HG03442 (cell line): ENCODE data around the gene H6PD.

Source experiments
- ATAC-seq: cut with Tn5 transposase; IDR thresholded peaks from one replicate; pipeline ENCODE4 v1.9.1; 2021; ENCODE audit warnings: mild to moderate bottlenecking, moderate library complexity; ENCODE audit not compliant: unreplicated experiment

H6PD gene

DNA sequence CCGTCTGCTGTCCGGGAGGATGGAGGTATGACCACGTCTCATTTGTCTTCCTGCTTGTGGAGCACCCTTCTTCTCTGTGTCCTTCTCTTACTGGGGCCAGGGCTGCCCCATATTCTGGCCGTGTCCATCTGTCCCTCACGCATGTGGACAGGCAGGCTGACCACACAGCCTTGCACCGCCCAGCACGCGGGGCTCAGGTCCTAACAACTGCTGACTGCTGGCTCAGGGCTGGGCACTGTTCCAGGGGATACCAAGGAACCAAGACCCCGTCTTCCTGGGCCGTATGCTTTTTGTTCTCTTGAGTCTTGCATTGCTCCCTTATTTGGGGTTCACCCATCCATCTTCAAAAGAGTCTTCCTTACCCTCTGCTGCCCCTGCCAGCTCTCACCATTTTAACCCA lies 40.6 kb downstream of the H6PD start:
- ATAC-seq = peak; percentile 6

DNA sequence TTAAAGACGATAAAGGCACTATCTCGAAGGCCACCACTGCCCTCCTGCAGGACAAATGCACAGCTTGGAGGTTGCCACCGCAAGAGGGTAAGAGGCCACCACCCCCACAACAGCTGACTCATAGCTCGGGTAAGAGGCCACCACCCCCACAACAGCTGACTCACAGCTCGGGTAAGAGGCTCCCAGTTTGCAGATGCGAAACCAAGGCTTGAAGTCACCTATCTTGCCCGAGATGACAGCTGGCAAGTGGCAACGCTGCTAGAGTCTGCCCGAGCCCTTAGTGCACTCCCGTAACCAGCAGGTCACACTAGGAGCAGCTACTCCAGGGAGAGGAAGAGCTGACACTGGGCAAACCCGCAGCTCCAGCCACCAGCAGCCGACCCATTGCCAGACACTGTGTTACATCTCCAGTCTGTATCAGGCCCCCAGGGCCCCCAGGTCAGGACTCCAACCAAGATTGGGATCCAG lies 41.0 kb downstream of the H6PD start:
- peak; percentile 74 for ATAC-seq

DNA sequence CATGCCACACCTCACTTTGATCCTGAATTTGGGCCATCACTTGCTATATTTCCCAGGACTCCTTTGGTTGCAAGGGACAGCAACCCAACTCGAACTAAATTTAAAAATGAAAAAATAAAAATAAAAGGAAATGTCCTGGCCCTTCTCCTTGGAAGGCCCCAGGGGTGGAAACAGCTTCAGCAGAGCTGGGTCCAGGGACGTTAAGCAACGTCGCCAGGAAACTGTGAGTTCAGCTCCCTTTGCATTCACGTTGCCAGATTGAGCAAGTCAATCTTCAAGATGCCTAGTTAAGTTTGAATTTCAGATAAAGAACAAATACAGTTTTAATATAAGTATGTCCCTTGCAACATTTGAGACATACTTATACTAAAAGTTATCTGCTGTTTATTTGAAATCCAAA lies 43.5 kb downstream of the H6PD start:
- ATAC-seq = no peak

DNA sequence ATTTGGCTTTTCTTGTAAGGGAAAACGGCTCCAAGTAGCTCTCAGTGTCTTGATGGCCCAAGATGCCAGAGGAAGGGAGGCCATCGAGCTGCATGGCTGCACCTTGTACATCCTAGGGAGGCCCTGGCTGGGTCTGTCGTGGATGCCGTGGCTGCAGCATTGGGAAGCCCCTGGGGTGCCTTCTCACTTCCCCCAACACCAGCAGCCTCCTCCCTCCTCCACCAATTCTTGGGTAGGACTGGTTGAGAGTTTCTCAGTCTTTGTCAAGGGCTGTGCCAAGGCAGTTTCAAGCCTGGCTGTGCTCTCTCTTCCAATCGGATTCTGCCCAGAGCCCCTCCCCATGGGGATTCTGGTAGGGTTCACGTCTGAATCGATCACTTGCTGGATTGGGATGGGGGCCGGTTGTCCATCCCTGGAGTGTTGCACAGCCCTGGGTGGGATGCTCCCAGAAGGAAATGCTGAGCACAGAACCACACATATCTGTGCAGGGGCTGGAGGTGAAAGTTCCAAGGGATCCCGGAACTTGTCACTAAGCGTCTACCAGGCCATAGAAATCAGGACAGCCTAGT lies 44.1 kb downstream of the H6PD start:
- no peak for ATAC-seq

DNA sequence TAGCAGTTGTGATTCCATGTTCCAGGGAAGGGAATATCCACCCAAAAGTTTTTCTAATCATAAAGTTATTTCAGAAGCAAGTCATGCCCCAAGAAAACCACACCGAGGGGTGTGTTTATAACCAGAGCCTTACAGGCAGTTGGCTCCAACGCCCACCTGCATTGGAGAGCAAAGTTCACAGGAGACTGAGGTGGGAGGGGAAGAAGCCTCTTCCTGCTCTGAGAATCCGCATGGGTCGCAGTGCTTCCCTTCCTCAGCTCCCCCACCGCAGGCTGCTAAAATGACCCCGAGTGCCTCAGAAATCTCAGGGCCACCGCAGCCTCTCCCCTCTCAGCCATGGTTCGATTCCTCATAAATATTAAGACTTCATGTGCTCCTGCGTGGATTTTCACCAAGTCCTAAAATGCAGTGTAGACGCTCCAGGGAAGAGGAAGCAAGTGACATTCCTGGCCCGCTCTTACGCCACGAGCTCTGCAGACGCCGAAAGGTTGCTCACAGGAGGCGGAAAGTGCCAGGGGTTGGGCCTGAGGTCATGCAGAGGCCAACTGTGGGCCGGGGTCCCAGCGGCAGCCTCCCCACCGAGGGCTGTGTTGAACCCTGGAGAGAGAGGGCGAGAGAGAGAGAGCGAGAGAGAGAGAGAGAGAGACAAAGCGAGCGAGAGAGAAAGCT lies 44.7 kb downstream of the H6PD start:
- ATAC-seq = no peak

DNA sequence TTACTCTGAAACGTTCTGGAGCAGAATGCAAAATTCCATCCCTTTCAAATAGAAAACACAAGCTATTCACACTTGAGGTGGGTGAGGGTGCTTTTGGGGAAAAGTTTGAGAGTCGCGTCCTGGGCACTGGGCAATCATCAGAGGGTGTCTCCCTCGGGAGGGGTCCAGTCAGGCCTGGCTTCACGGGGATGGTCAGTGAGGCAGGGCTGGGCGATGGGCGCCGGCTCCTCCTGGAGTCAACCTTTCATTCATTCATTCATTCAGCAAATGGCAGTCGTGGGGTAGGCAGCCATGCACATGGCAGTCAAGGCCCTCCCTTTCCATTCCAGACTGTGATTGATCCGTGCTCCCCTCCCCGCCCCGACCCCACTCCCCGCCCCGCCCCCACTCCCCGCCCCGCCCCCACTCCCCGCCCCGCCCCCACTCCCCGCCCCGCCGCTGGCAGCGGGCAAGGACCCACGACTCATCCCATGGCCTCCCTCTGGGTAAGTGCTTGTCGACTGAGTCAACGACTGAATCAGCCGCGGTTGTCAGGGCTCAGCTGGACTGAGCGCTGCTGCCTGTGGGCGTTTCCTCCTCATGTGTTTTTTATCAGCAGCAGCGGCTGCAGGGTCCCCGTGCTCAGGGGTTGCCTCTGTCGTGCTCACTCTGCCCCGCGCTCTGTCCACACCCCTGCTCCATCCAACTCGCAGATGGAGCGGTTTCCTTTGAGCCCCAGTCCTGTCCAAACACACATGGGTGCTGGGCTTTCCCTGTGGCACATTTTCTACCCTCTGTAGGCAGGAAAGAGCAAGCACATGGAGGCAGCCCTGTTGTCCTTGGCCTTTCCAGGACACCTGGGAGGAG lies 45.7 kb downstream of the H6PD start:
- ATAC-seq = no peak

DNA sequence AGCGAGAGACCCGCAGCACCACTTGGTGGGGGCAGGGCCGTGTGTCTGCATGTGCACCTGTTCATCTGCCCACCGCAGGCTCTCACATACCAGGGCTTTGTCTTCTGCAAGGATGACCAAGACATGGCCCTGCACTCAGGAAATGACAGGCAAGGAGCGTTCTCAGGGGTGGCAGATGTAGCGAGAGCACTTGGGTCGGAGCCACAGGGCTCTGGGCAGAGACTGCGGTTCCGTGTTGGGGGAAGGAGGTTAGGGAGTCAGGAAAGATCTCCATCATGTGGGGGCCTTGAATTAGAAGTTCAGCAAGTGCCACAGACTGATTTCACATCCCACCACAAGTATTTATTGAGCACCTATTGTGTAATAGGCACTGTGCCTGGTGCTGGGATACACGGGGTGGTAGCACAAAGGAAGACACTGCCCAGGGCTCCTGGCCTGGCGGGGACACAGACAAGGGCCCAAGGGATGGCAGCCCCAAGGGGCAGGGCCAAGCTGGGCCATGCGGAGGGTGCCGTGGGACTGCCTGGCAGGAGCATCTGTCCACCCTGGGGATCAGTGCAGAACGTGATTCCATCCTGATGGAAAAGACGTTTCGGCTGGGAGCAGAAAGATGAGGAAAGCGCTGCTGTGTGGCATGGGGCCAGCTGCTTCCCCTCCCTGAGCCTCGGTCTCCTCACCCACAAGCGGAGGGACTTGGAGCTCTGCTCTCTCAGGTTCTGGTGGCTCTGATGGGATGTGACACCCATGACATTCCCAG lies 46.7 kb downstream of the H6PD start:
- no peak for ATAC-seq

DNA sequence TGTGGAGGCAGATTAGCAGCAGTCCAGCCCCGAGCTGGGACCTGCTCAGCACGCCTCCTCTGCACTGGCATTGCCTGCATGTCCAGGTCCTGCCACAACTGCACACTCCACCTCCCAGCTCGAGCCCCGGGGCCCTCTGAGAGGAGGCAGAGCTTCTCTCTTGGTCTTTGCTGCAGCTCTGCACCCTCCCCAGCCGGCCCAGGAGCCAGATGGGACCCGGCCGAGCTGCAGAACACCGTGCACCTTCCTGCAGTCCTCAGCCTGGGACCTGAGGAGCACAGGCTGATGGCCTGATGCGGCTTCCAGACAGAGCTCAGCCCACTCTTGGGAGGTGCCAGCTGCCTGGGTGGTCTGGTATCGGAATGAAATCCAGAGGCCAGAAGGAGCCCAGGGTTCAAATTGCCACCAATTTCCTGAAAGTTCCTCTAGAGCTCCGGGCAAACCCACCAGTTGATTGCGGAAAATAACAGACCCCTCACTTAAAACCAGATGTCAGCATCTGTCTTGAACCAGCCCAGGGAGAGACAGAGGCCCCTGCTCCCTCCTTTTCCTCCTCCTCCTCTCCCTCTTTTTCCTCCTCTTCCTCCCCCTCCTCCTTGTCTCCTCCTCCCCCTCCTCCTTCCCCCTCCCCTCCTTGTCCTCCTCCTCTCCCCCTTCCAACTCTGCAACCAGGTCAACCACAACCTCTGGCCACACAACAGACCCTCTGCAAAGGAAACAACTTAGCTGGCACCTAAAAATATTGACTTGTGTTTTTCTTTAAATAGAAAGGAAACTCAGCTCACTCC lies 47.5 kb downstream of the H6PD start:
- no peak for ATAC-seq

DNA sequence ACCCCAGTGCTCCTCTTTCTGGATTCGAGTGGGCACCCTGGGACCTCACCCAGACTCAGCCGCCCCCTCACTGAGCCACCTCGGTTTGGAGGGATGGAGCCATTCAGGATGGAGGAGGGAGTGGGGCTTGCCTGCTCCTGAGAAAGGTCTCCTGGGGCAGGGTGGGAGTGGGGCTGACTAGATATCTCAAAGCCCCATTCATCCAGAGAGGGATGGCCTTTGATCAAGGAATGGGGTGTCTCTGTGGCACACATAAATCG lies 48.1 kb downstream of the H6PD start:
- ATAC-seq = no peak

DNA sequence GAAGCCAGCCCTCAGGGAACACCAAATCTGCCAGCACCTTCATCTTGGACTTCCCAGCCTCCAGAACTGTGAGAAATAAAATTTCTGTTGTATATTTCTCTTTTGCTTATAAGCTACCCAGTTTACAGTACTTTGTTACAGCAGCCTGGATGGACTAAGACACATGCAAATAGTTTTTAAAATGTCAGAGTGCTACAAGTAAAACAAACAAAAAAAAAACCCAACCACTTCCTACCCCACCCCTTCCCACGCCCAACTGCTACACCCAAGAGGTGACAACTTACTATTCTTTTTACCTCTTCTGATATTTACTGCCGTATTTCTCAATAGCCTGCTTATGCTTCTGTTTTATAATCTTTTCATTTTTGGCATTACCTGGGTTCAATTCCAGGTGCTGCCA lies 49.5 kb downstream of the H6PD start:
- no peak for ATAC-seq

DNA sequence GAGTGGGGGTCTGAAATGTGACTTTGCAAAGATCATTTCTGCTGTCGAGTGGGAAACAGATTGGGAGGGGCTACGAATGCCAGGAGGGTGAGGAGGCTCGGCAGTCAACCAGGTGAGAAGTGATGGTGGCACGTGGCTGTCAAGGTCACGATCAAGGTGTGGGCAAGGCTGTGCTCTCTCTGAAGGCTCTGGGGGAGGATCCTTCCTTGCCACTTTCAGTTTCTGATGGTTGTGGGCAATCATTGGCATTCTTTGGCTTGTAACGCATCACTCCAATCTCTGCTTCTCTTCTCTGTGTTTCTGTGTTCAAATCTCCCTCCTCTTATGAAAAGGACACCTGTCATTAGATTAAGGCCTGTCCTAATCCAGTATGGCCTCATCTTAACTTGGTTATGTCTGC lies 52.0 kb downstream of the H6PD start:
- ATAC-seq = no peak

DNA sequence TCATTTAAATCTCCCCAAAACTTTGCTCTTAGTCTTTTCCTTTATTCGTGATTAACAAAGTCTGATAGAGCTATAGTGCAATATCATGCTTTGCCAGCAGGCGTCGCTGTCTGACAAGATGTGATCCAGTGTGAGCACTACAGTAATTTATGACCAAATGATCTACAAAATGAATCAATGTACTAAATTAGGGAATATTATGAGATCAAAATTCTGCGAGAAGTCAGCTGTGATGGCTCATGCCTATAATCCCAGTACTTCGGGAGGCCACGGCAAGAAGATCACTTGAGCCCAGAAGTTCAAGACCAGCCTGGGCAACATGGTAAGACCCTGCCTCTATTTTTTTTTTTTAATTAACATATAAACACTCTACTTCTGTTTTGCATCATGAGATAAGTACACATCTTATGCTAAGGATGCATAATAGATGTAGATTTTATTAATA lies 54.5 kb downstream of the H6PD start:
- ATAC-seq = no peak

DNA sequence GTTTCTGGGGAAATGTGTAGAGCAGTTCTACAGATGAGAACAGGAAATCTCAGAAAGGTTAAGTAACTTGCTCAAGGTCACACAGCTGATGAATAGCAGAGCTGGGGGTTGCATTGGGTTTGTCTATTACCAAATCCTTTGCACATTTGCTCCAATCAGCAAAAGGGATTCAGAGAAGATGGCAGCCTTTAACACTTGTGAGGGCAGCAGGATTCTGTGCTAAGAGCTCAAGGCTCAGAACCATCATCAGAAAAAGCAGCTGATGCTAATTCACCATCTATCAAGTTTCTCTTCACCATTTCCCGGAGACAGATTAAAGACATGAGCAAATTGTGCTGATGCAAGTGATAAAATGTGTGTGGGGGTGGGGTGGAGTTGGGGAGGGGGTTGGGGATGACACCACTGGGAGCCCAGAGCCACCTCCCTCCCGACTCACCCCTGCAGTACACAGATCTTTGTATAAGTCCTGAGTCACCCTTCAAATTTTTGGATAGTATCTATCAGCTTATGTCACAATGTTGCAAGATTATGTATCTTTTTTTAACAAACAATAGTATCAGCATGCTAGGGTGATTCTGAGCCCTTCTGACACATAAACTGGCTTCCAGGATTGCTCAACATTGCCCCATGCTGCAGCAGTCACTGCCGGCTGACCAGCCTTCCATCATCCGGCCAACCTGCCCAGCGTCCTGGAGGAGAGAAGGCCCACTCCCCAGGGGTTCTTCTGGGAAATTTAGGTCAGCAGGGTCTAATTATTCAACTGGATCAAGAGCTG lies 55.3 kb downstream of the H6PD start:
- ATAC-seq = no peak

DNA sequence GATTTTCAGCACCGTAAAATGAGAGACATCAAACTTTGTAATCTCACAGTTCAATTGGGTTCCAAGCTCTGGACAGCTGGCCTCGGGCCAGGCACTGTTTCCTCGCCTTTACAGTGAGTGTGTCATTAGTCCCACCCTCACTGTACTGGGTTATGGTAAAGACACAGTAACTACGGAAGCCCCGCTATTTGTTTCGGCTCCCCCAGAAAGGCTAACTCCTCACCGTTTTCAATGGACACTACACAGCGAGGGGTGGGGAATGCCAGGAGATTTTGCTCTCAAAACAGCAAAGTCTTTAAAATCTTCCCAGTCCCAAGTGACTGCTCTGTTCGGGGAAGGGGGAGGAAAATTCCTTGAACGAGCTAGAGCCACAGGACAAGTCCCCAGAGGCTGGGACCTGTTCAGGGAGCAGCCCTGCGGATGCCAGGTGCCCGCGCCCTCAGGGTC lies 57.4 kb downstream of the H6PD start:
- ATAC-seq = no peak

DNA sequence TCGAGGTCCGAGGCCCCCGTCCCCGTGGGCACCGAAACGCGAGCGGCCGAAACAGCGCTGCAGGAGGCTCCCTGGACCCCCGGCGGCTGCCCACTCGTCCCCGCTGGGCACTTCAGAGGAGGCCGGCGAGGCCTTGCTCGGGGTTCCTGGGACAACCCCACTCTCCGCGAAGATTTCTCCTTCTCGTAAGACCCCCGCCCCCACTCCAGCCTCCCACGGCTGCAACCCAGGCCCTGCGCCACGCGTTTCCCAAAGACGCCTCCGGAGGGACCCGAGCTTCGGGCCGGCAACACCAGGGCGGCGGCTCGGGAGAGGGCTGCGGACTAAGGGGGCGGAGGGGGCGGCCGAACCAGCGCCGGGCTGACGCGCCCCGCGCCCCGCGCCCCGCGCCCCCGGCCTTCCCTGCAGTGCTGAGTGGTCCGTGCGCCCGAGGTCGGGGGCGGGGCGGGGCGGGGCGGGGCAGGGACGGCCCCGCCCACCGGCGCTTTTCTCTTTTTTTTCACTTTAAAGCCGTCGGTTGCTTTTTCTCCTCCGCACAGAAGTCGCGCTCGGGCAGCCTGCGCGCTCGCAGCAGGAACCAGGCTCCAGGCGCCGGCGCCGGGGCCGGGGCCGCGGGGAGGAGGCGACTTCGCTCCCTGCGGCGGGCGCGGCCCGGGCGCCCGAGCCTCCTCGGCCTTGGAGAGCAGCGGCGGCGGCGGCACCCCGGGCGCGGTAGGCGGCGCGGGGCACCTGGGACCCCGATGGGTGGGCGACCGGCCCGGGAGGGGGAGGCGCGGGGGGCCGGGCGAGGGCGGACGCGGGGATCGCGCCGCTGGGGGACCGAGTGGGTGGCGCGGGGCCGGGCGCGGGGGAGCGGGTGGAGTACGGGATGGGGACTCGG lies 58.0 kb downstream of the H6PD start, which contains the start of gene SPSB1:
TSS of gene SPSB1 (plus strand) at position 534 of the 880 bp plus-strand sequence. CDS start 62,998 bp downstream, outside the sequence.
- no peak for ATAC-seq

DNA sequence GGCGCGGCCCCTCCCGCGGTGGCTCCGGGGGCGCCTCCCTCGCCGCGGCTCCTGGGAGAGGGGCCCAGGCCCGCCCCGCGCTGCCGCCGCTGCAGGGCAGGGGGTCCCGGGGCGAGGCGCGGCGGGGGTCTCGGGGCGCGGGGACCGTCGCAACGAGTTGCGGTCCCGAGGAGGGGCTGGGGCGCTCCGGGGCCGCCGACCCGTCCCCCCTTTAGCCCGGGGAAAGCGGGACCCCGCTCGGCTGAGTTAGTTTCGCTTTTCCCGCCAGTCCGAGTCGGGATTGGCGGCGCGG lies 58.6 kb downstream of the H6PD start:
- ATAC-seq = no peak

DNA sequence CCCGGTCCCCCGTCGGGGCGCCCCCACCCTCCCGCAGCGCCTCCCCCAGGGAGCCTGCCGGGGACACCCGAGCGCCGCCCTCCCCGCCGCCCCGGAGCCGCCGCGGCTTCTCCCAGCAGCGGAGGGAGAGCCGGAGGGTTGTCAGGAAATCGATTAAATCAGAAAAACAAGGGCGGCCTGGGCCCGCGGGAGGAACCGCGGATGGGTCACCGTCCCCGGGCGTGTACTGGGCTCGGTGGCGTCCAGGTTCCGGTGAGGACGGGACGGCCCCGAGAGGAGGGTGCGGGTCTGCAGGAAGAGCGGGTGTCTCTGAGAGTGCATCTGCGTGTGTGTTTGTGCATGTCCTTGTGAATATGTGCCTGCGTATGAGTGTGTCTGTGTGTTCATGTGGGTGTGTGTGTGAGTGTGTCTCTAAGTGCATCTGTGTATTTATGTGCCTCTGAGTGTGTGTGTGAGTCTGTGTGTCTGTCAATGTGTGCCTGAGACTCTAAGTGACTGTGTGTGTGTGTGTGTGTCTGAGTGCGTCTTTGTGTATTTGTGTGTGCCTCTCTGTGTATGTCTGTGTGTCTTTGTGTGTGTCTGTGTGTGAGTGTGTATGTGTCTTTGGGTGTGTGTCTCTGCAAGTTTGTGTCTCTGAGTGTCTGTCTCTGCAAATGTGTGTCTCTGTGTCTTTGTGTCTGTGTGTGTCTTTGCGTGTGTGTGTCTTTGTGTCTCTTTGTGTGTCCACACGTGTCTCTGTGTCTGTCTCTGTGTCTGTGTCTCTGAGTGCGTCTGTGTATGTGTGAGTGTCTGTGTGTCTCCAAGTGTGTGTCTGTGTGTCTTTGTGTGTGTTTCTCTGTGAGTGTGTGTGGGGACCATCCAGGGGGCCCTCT lies 59.2 kb downstream of the H6PD start:
- no peak for ATAC-seq

DNA sequence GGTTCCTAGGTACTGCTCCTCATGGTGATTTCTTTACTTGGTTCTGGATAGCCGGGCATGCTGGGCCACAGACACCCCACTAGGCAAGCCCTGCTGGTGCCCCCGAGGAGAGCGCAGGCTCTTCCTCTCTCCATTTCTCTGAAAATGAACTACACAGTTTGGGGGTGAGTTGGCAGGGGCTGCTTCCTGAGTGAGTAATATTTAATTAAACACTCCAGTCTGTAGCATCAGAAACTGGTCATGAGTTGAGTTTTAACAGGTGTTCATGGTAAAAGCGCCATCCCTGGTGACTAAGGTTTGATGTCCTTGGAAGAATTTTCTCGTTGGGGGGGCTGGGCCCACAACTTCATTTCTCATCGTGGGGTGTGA lies 59.8 kb downstream of the H6PD start:
- ATAC-seq = no peak
